ENCODE data around the gene PIGBOS1. TPM values are rescaled to one million over a fixed set of nuclear protein-coding genes. Genes with fewer than 3 reads are reported as not detected.

Gene PIGBOS1
- total and polyA plus RNA-seq, 4 donors, result 4.7 to 14.3 (median 7.2) TPM

DNA sequence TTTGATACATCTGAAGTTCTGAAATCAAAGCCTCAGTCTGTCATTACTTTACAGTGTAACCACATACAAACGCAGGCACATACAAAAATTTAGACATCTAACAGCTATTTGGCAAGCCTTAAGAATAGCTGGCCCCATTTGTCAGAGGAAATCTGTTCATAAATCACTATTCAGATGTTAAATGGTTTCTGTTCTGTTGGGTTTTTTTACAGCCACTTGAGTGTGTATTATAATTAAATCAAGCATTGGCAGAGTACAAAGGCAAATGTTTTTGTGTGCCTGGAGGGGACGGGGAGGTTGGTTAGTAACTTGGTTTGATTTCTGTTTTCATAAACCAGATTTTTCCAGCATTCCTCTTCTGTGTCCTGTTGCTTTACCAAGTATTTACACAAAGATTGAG lies 24.2 kb upstream of the PIGBOS1 start:
- no peak overlapping the region for H3K4me3 ChIP-seq (ENCODE audit: low read depth in 1 of 3, low read length in 3 of 3)
- no peak for TF ChIP-seq FOXA2 (IDR thresholded peaks at IDR 0.05)
- TF ChIP-seq NR2F2 (IDR thresholded peaks at IDR 0.05), result no peak

GRCh38 chr15:55337160-55337559 lies 18.2 kb upstream of the PIGBOS1 start:
- TF ChIP-seq MAX (IDR thresholded peaks at IDR 0.05) (no peak), FOXA2 (IDR thresholded peaks at IDR 0.05) (no peak), HNF4A (conservative IDR thresholded peaks at IDR 0.05) (peak; percentile 38 to 80)
- Histone ChIP-seq H3K27ac (ENCODE audit: low read depth in 1 of 2, low read length in 2 of 2) (no peak overlapping the region), H3K9me3 (ENCODE audit: control insufficient read depth in 4 of 4, low read length in 3 of 4) (no peaks in the 10 kb centered on the region), H3K4me3 (ENCODE audit: low read depth in 1 of 3, low read length in 3 of 3) (no peak overlapping the region), H3K9ac (ENCODE audit: low read depth in 1 of 2, low read length in 2 of 2) (no peak overlapping the region), H3K36me3 (ENCODE audit: control insufficient read depth in 4 of 4, insufficient read depth in 3 of 4, low read depth in 1 of 4, low read length in 3 of 4) (peaks cover 3 to 21% (median 4%) of the 10 kb centered on the region in 4 donors), H3K4me1 (ENCODE audit: control insufficient read depth in 4 of 4, insufficient read depth in 4 of 4, low read length in 3 of 4) (peaks cover 0 to 3% (median 0%) of the 10 kb centered on the region in 4 donors), H3K27me3 (ENCODE audit: control insufficient read depth in 4 of 4, insufficient read depth in 4 of 4, low read length in 3 of 4) (no peaks in the 10 kb centered on the region)
- no peak for DNase-seq (ENCODE audit: low spot score)
- 96% methylated on average over 1 of the region's 1 CpG for WGBS

More for the DNA sequence above, 24.2 kb upstream of the PIGBOS1 start:
- no peak overlapping the region for H3K27ac ChIP-seq (ENCODE audit: low read depth in 1 of 2, low read length in 2 of 2)
- no peaks in the 10 kb centered on the region for H3K4me1 ChIP-seq (ENCODE audit: control insufficient read depth in 4 of 4, insufficient read depth in 4 of 4, low read length in 3 of 4)
- no peaks in the 10 kb centered on the region for H3K27me3 ChIP-seq (ENCODE audit: control insufficient read depth in 4 of 4, insufficient read depth in 4 of 4, low read length in 3 of 4)
- no peak overlapping the region for H3K9ac ChIP-seq (ENCODE audit: low read depth in 1 of 2, low read length in 2 of 2)
- peaks cover 0 to 6% (median 0%) of the 10 kb centered on the region in 4 donors for H3K36me3 ChIP-seq (ENCODE audit: control insufficient read depth in 4 of 4, insufficient read depth in 3 of 4, low read depth in 1 of 4, low read length in 3 of 4)
- H3K9me3 ChIP-seq (ENCODE audit: control insufficient read depth in 4 of 4, low read length in 3 of 4), result no peaks in the 10 kb centered on the region
- DNase-seq (ENCODE audit: low spot score), result no peak
- 92% methylated on average over 2 of the region's 2 CpGs for whole genome bisulfite sequencing

GRCh38 chr15:55334997-55335396 lies 16.1 kb upstream of the PIGBOS1 start:
- Histone ChIP-seq H3K27ac (ENCODE audit: low read depth in 1 of 2, low read length in 2 of 2) (no peak overlapping the region), H3K4me1 (ENCODE audit: control insufficient read depth in 4 of 4, insufficient read depth in 4 of 4, low read length in 3 of 4) (peaks cover 0 to 3% (median 0%) of the 10 kb centered on the region in 4 donors), H3K4me3 (ENCODE audit: low read depth in 1 of 3, low read length in 3 of 3) (no peak overlapping the region), H3K36me3 (ENCODE audit: control insufficient read depth in 4 of 4, insufficient read depth in 3 of 4, low read depth in 1 of 4, low read length in 3 of 4) (peaks cover 3 to 21% (median 4%) of the 10 kb centered on the region in 4 donors), H3K27me3 (ENCODE audit: control insufficient read depth in 4 of 4, insufficient read depth in 4 of 4, low read length in 3 of 4) (no peaks in the 10 kb centered on the region), H3K9ac (ENCODE audit: low read depth in 1 of 2, low read length in 2 of 2) (no peak overlapping the region), H3K9me3 (ENCODE audit: control insufficient read depth in 4 of 4, low read length in 3 of 4) (no peaks in the 10 kb centered on the region)
- no peak for DNase-seq (ENCODE audit: low spot score)
- WGBS, result 96% methylated on average over 1 of the region's 1 CpG
- TF ChIP-seq FOXA1 (IDR thresholded peaks at IDR 0.05), result no peak
- TF ChIP-seq, protein P1, sequence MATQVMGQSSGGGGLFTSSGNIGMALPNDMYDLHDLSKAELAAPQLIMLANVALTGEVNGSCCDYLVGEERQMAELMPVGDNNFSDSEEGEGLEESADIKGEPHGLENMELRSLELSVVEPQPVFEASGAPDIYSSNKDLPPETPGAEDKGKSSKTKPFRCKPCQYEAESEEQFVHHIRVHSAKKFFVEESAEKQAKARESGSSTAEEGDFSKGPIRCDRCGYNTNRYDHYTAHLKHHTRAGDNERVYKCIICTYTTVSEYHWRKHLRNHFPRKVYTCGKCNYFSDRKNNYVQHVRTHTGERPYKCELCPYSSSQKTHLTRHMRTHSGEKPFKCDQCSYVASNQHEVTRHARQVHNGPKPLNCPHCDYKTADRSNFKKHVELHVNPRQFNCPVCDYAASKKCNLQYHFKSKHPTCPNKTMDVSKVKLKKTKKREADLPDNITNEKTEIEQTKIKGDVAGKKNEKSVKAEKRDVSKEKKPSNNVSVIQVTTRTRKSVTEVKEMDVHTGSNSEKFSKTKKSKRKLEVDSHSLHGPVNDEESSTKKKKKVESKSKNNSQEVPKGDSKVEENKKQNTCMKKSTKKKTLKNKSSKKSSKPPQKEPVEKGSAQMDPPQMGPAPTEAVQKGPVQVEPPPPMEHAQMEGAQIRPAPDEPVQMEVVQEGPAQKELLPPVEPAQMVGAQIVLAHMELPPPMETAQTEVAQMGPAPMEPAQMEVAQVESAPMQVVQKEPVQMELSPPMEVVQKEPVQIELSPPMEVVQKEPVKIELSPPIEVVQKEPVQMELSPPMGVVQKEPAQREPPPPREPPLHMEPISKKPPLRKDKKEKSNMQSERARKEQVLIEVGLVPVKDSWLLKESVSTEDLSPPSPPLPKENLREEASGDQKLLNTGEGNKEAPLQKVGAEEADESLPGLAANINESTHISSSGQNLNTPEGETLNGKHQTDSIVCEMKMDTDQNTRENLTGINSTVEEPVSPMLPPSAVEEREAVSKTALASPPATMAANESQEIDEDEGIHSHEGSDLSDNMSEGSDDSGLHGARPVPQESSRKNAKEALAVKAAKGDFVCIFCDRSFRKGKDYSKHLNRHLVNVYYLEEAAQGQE (IDR thresholded peaks at IDR 0.05), result no peak
- TF ChIP-seq, protein P2, sequence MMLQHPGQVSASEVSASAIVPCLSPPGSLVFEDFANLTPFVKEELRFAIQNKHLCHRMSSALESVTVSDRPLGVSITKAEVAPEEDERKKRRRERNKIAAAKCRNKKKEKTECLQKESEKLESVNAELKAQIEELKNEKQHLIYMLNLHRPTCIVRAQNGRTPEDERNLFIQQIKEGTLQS (IDR thresholded peaks at IDR 0.05), result no peak
- TF ChIP-seq RXRA (IDR thresholded peaks at IDR 0.05), result no peak
- TF ChIP-seq JUND (IDR thresholded peaks at IDR 0.05), result no peak
- TF ChIP-seq EGR1 (IDR thresholded peaks at IDR 0.05; ENCODE audit: low read depth in 2 of 2), result no peak
- TF ChIP-seq HNF4G (IDR thresholded peaks at IDR 0.05), result no peak
- TF ChIP-seq RAD21 (IDR thresholded peaks at IDR 0.05), result no peak
- TF ChIP-seq, protein P3, sequence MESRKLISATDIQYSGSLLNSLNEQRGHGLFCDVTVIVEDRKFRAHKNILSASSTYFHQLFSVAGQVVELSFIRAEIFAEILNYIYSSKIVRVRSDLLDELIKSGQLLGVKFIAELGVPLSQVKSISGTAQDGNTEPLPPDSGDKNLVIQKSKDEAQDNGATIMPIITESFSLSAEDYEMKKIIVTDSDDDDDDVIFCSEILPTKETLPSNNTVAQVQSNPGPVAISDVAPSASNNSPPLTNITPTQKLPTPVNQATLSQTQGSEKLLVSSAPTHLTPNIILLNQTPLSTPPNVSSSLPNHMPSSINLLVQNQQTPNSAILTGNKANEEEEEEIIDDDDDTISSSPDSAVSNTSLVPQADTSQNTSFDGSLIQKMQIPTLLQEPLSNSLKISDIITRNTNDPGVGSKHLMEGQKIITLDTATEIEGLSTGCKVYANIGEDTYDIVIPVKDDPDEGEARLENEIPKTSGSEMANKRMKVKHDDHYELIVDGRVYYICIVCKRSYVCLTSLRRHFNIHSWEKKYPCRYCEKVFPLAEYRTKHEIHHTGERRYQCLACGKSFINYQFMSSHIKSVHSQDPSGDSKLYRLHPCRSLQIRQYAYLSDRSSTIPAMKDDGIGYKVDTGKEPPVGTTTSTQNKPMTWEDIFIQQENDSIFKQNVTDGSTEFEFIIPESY (IDR thresholded peaks at IDR 0.05), result no peak
- no peak for TF ChIP-seq GABPA (IDR thresholded peaks at IDR 0.05 in 1 of 2, conservative IDR thresholded peaks at IDR 0.05 in 1 of 2)
